NT2/D1 (cell line): ENCODE measurements around the gene RAPGEF6.

Experiments used
- SUZ12 ChIP-seq: IDR thresholded peaks from 2 replicates; pipeline ENCODE4 v1.6.1; 2011; ENCODE audit not compliant: insufficient read length, insufficient read depth; ENCODE audit errors: extremely low read depth
- YY1 ChIP-seq: IDR thresholded peaks from 2 replicates; pipeline ENCODE4 v1.6.1; 2011; ENCODE audit not compliant: insufficient read length, insufficient read depth
- ZNF274 ChIP-seq: IDR thresholded peaks from 2 replicates; pipeline ENCODE4 v1.6.1; 2011; ENCODE audit warnings: mild to moderate bottlenecking, low read depth, low read length

GRCh38 chr5:131430794-131431193 lies 204.2 kb downstream of the RAPGEF6 start:
- TF ChIP-seq ZNF274 (no peak), SUZ12 (no peak), YY1 (no peak)
